K562 (cell line): ENCODE measurements around the gene ANKRD23. TPM values are rescaled to one million over a fixed set of nuclear protein-coding genes. Genes with fewer than 3 reads are reported as not detected.

Experiments used
- ATAC-seq: fragments of 200-7000 bp; cut with Tn5 transposase; 3 replicates; pipeline ENCODE4 v1.9.1; 2020; ENCODE audit warnings: moderate library complexity
- BruUV-seq: library from RNA; stranded (reverse); fragments of 400-500 nt; replicated peaks from 2 replicates; lab custom pipeline; 2021; lab: Mats Ljungman, UMichigan
- CTCF ChIA-PET: fragments of 300-600 bp; formaldehyde crosslinking; extraction: SDS; loops from one replicate; lab custom pipeline; 2021; ENCODE audit warnings: low intra/inter-chr PET ratio; lab: Yijun Ruan, JAX
- POLR2A ChIA-PET: fragments of 300-600, 350-650 bp; sonication (Branson Sonifier 250); formaldehyde crosslinking; extraction: SDS; loops from one replicate; lab custom pipeline; 2021; ENCODE audit warnings: antibody characterized with exemption, inconsistent platforms; lab: Yijun Ruan, JAX
- DNase-seq, 4 experiments: peaks; one replicate each; pipeline versions ENCODE4 v3.0.0 to v3.0.0-alpha.2; 2011 to 2018; ENCODE audit warnings: low spot score in 3 of 4, mixed read lengths in 3 of 4; ENCODE audit errors: extremely low read depth in 1 of 4
- FAIRE-seq: peaks from 2 replicates; lab custom pipeline; 2011; peaks lifted over from hg19 to GRCh38; lab: Jason Lieb, UNC
- H2AFZ ChIP-seq: 2 replicates; pipeline ENCODE4 v1.6.0; 2011; ENCODE audit warnings: low read depth, low read length, control low read depth, inconsistent platforms
- H3K27ac ChIP-seq: fragments of 200-600 bp; 3 replicates; pipeline ENCODE4 v1.8.0; 2011; ENCODE audit warnings: low read depth, mild to moderate bottlenecking, control low read depth, inconsistent platforms, low read length, moderate library complexity, mixed read lengths; ENCODE audit errors: extremely low read depth
- H3K27me3 ChIP-seq, 2 experiments: fragments of 300-600 bp in 1 of 2; 2 replicates in 1 of 2; 3 replicates in 1 of 2; pipeline versions ENCODE4 v1.6.0 to v1.8.0; 2011; ENCODE audit warnings: inconsistent platforms in 2 of 2, low read length in 2 of 2, mild to moderate bottlenecking in 1 of 2, mixed read lengths in 1 of 2, moderate library complexity in 1 of 2; ENCODE audit not compliant: control insufficient read depth in 2 of 2, insufficient read depth in 2 of 2
- H3K36me3 ChIP-seq: fragments of 300-600 bp; 3 replicates; pipeline ENCODE4 v1.8.0; 2011; ENCODE audit warnings: mild to moderate bottlenecking, low read length, inconsistent platforms; ENCODE audit not compliant: control insufficient read depth, insufficient read depth
- H3K4me1 ChIP-seq, 2 experiments: fragments of 200-600 bp in 1 of 2; replicated peaks in 1 of 2; 2 replicates in 1 of 2; 3 replicates in 1 of 2; pipeline versions ENCODE4 v1.5.1 to v1.8.0; 2011; ENCODE audit warnings: inconsistent platforms in 2 of 2, low read length in 2 of 2, mild to moderate bottlenecking in 1 of 2, mixed read lengths in 1 of 2, moderate library complexity in 1 of 2; ENCODE audit not compliant: control insufficient read depth in 2 of 2, insufficient read depth in 2 of 2
- H3K4me2 ChIP-seq: 2 replicates; pipeline ENCODE4 v1.6.1; 2011; ENCODE audit warnings: low read length, control low read depth, inconsistent platforms, mixed read lengths; ENCODE audit not compliant: insufficient read depth
- H3K4me3 ChIP-seq: fragments of 200-600 bp; sonication (generic), shearing (Covaris generic); 2 replicates; pipeline ENCODE4 v1.5.1; 2016; ENCODE audit warnings: control low read depth, inconsistent platforms
- H3K79me2 ChIP-seq: fragments of 200-600 bp; 3 replicates; pipeline ENCODE4 v1.8.0; 2011; ENCODE audit warnings: low read length, inconsistent platforms; ENCODE audit not compliant: control insufficient read depth, insufficient read depth
- H3K9ac ChIP-seq, 2 experiments: 2 replicates each; pipeline versions ENCODE4 v1.6.0 to v1.6.1; 2011; ENCODE audit warnings: low read depth in 2 of 2, low read length in 2 of 2, control low read depth in 1 of 2, inconsistent platforms in 1 of 2, mild to moderate bottlenecking in 1 of 2, mixed read lengths in 1 of 2; ENCODE audit not compliant: insufficient read depth in 1 of 2
- H3K9me1 ChIP-seq: one replicate; pipeline ENCODE4 v1.6.0; 2011; ENCODE audit warnings: inconsistent platforms, mild to moderate bottlenecking, low read length, moderate library complexity; ENCODE audit not compliant: control insufficient read depth, insufficient read depth
- H3K9me3 ChIP-seq: replicated peaks from 2 replicates; pipeline ENCODE4 v1.5.1; 2011; ENCODE audit warnings: low read depth, low read length, inconsistent platforms; ENCODE audit not compliant: control insufficient read depth, insufficient read depth
- H4K20me1 ChIP-seq: replicated peaks from 2 replicates; pipeline ENCODE4 v1.6.1; 2011; ENCODE audit warnings: low read length, inconsistent platforms, mixed read lengths; ENCODE audit not compliant: control insufficient read depth, insufficient read depth
- ATF4 ChIP-seq: fragments of 450-650 bp; formaldehyde crosslinking; IDR thresholded peaks from 2 replicates; pipeline ENCODE4 v1.4.0; 2022; ENCODE audit warnings: mild to moderate bottlenecking, moderate library complexity
- DLX4 ChIP-seq: fragments of 250-450 bp; sonication (Bioruptor Pico); IDR thresholded peaks from 2 replicates; pipeline ENCODE4 v1.6.1; 2021; ENCODE audit warnings: mild to moderate bottlenecking
- KLF1 ChIP-seq: fragments of 450-650 bp; IDR thresholded peaks from 2 replicates; pipeline ENCODE4 v1.6.1; 2016; ENCODE audit warnings: missing genetic modification characterization, missing compliant biosample characterization
- MAZ ChIP-seq, 2 experiments: fragments of 450-650 bp in 1 of 2; sonication (generic) in 1 of 2; formaldehyde crosslinking; IDR thresholded peaks in 1 of 2; conservative IDR thresholded peaks in 1 of 2; 2 replicates each; pipeline versions ENCODE4 v1.4.0 to v1.5.0; 2020; ENCODE audit warnings: mild to moderate bottlenecking in 1 of 2, missing genetic modification reagents in 1 of 2
- MYNN ChIP-seq, 2 experiments: sonication (generic); formaldehyde crosslinking in 1 of 2; IDR thresholded peaks; 2 replicates each; pipeline versions ENCODE4 v1.5.0 to v1.6.1; 2016 to 2020; ENCODE audit warnings: antibody characterized with exemption in 1 of 2, missing genetic modification reagents in 1 of 2
- POLR2AphosphoS2 ChIP-seq: IDR thresholded peaks from 2 replicates; pipeline ENCODE4 v1.6.1; 2012; ENCODE audit warnings: low read length, improper control_type of control experiment
- POLR2AphosphoS5 ChIP-seq: IDR thresholded peaks from 2 replicates; pipeline ENCODE4 v1.6.1; 2011; ENCODE audit warnings: mild to moderate bottlenecking, low read depth, low read length, moderate library complexity; ENCODE audit not compliant: control insufficient read depth, insufficient read depth
- POLR2G ChIP-seq: fragments of 200-400 bp; formaldehyde crosslinking; IDR thresholded peaks from 2 replicates; pipeline ENCODE4 v1.6.1; 2017; ENCODE audit warnings: low read depth, mild to moderate bottlenecking, antibody characterized with exemption, low read length, moderate library complexity
- PTBP1 ChIP-seq: fragments of 200-400 bp; formaldehyde crosslinking; IDR thresholded peaks from 2 replicates; pipeline ENCODE4 v1.6.1; 2017; ENCODE audit warnings: low read depth, low read length
- RBFOX2 ChIP-seq: fragments of 200-400 bp; formaldehyde crosslinking; IDR thresholded peaks from 2 replicates; pipeline ENCODE4 v1.6.1; 2017; ENCODE audit warnings: low read depth, mild to moderate bottlenecking, low read length, moderate library complexity
- RCOR1 ChIP-seq, 2 experiments: IDR thresholded peaks; 2 replicates each; pipeline ENCODE4 v1.6.1; 2012; ENCODE audit warnings: low read depth in 2 of 2, low read length in 2 of 2, borderline replicate concordance in 1 of 2, improper control_type of control experiment in 1 of 2
- ZBTB33 ChIP-seq: sonication (generic); formaldehyde crosslinking; IDR thresholded peaks from 2 replicates; pipeline ENCODE4 v1.8.1; 2023; ENCODE audit warnings: mild to moderate bottlenecking, missing genetic modification reagents
- WGBS: fragments of 100-300 bp; shearing (Covaris generic); methylation state at CpG from one replicate; pipeline ENCODE4 v1.1.6; 2016; ENCODE audit warnings: low coverage, mixed read lengths; ENCODE audit not compliant: insufficient coverage; ENCODE audit errors: missing lambda C conversion rate; 5-methylcytosine and 5-hydroxymethylcytosine counted together
- in situ Hi-C: fragments of 300-500 bp; cut with MboI; formaldehyde crosslinking; loops from 4 replicates; pipeline ENCODE4 v1.15.0; 2018; ENCODE audit warnings: inconsistent platforms, mixed read lengths
- intact Hi-C: fragments of 100-400 bp; cut with micrococcal nuclease; formaldehyde crosslinking; loops from 2 replicates; pipeline ENCODE4 v1.14.2; 2022
- polyA plus RNA-seq, 8 experiments: library from polyadenylated mRNA; depleted of rRNA in 4 of 8; stranded (reverse) in 5 of 8; unstranded in 3 of 8; fragments of >200 nt; fragmentation: Nextera tagmentation in 2 of 8; fragmentation: Illumina TruSeq in 1 of 8; extraction: Ambion mirVana in 2 of 8; extraction: Trizol in 1 of 8; gene quantifications; 2 replicates each; pipeline versions ENCODE4 v1.2.1 to v1.2.3, GENCODE V29; 2011 to 2014; ENCODE audit warnings: inconsistent platforms in 1 of 8, missing spikeins in 1 of 8
- total RNA-seq, 7 experiments: library from RNA; depleted of rRNA in 6 of 7; stranded (reverse); fragments of >200 nt in 6 of 7; fragmentation: Illumina TruSeq in 2 of 7; extraction: Trizol in 2 of 7; gene quantifications; 2 replicates each; pipeline versions ENCODE4 v1.2.1 to v1.2.3, GENCODE V29; 2011 to 2021; ENCODE audit warnings: low replicate concordance in 1 of 7
- TF ChIP-seq, protein P1 (sequence below): IDR thresholded peaks from 2 replicates; pipeline ENCODE4 v1.6.1; 2016; ENCODE audit warnings: missing genetic modification characterization, missing compliant biosample characterization
- TF ChIP-seq, protein P2 (sequence below): sonication (generic); formaldehyde crosslinking; IDR thresholded peaks from 2 replicates; pipeline ENCODE4 v1.8.0; 2022; ENCODE audit warnings: mild to moderate bottlenecking, missing genetic modification reagents

ANKRD23 gene
- total and polyA plus RNA-seq, 9 of the 15 experiments (the other 6 are each of a cell fraction or from before 2014, with no cell fraction given) = 0.32 to 4.8 (median 2.8) TPM

DNA sequence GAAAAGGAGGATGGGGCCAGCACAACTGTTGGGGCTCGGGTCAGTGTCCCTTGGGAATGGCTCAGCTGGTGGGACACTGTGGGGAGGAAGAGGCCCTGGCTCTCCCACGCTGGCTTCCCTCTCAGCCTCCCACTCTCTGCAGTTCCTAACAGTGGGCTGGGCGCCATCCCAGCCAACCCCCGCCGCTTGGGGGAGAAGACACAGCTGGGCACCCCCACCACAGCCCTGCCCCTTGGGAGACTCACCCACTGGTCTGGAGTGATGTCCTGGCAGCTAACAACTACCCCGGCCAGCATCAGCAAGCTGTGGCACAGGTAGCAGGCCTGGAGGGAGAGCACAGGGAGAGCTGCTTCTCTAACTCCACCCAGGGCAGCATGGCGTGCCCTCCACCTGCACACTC is 34.4 kb upstream of the ANKRD23 start (continued):
- TF ChIP-seq ATF4 (CRISPR knock-in tag) (no peak), DLX4 (CRISPR knock-in tag) (no peak)
- TF ChIP-seq, protein P1, sequence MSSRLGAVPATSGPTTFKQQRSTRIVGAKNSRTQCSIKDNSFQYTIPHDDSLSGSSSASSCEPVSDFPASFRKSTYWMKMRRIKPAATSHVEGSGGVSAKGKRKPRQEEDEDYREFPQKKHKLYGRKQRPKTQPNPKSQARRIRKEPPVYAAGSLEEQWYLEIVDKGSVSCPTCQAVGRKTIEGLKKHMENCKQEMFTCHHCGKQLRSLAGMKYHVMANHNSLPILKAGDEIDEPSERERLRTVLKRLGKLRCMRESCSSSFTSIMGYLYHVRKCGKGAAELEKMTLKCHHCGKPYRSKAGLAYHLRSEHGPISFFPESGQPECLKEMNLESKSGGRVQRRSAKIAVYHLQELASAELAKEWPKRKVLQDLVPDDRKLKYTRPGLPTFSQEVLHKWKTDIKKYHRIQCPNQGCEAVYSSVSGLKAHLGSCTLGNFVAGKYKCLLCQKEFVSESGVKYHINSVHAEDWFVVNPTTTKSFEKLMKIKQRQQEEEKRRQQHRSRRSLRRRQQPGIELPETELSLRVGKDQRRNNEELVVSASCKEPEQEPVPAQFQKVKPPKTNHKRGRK (tag) = no peak

DNA sequence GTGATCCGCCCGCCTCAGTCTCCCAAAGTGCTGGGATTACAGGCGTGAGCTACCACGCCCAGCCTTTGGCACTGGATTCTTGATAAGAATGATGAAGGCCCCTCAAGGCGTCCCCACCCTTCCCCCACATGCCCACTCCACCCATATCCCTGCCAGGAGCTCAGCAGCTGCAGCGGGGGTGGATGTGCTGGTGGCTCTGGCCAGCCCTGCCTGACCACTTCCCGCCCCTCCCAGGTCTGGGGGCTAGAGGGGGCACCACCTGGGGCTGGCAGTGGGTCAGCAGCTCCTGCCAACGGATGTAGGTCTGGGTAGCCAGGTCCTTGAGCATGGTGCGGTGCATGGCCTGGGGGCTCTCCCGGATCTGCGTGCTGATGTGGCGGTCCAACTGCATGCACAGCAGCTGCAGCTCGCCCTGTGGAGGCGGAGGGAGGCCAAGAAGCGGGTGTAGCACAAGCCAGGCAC is 33.8 kb upstream of the ANKRD23 start:
- DNase-seq = no peak
- Histone ChIP-seq H3K4me3 (no peak overlapping the region), H3K4me2 (no peak overlapping the region), H3K27me3 (no peaks in the 10 kb centered on the region), H3K9ac (peak overlapping the region in 1 of 2 experiments; percentile 55; a peak in 1 of 4 replicates), H4K20me1 (no peaks in the 10 kb centered on the region), H2AFZ (no peak overlapping the region), H3K36me3 (peaks cover 23% of the 10 kb centered on the region; the same call in 2 of the 3 replicates), H3K27ac (no peak overlapping the region), H3K4me1 (peaks cover 45 to 95% of the 10 kb centered on the region in 2 experiments), H3K9me1 (peaks cover 4% of the 10 kb centered on the region), H3K9me3 (no peaks in the 10 kb centered on the region), H3K79me2 (peaks cover 6% of the 10 kb centered on the region; the same call in 2 of the 3 replicates)
- POLR2A ChIA-PET = interaction anchor here (0.7 to 11.3 kb wide), 5 partner anchors 7 to 108 kb away, joined by 3 to 112 read pairs (median 5); no protein-coding TSS in a partner anchor
- no peak for ATAC-seq
- BruUV-seq = no TSS peak
- FAIRE-seq = no peak
- CTCF ChIA-PET = no interaction called here
- 87% methylated on average over 10 of the region's 15 CpGs for WGBS
- in situ Hi-C loops (no loop called here), intact Hi-C loops (no loop called here)
- 0 out of 2 replicates have a peak, but pooled peaks have one; percentile 15 for TF ChIP-seq PTBP1
- no peak for TF ChIP-seq POLR2AphosphoS5
- TF ChIP-seq RBFOX2 = peak; percentile 52
- no peak for TF ChIP-seq POLR2AphosphoS2
- TF ChIP-seq ZBTB33 (CRISPR knock-in tag) = peak; percentile 94
- no peak for TF ChIP-seq RCOR1 (IDR thresholded peaks at IDR 0.05; ENCODE audit: borderline replicate concordance in 1 of 2, low read depth in 2 of 2, low read length in 2 of 2)
- TF ChIP-seq, protein P2, sequence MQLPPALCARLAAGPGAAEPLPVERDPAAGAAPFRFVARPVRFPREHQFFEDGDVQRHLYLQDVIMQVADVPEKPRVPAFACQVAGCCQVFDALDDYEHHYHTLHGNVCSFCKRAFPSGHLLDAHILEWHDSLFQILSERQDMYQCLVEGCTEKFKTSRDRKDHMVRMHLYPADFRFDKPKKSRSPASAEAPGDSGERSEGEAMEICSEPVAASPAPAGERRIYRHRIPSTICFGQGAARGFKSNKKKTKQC (CRISPR knock-in tag) = no peak
- peak; percentile 74 for TF ChIP-seq POLR2G
- TF ChIP-seq MAZ (CRISPR knock-in tag; conservative IDR thresholded peaks at IDR 0.05 in 1 of 2, IDR thresholded peaks at IDR 0.05 in 1 of 2) = no peak
- TF ChIP-seq MYNN (IDR thresholded peaks at IDR 0.05) = peak; percentile 19; the same call in 1 of the 2 replicates
- no peak for TF ChIP-seq MYNN (CRISPR knock-in tag; IDR thresholded peaks at IDR 0.05)
- no peak for TF ChIP-seq KLF1 (tag)
